ENCODE results near the gene MEAF6.

DNA sequence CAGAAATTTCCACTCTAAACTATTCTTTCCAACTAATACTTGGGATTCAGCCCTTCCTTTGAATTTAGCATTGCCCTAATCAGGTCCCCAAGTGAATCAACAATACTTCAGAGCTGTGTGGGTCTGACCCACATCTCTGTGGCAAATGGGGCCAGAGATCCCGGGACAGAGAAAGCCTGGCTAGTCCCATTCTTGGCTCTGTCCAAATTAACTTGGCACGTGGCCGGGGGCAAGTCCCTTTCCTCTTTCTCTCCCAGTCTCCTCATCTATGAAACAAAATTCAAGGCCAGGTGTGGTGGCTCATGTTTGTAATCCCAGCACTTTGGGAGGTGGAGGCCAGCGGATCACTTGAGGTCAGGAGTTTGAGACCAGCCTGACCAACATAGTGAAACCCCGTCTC lies 46.5 kb downstream of the MEAF6 start:
- TF ChIP-seq EP300 (IDR thresholded peaks at IDR 0.05) (no peak), POLR2AphosphoS5 (IDR thresholded peaks at IDR 0.05) (no peak), POLR2A (IDR thresholded peaks at IDR 0.05) (no peak)
- TF ChIP-seq, protein P1, sequence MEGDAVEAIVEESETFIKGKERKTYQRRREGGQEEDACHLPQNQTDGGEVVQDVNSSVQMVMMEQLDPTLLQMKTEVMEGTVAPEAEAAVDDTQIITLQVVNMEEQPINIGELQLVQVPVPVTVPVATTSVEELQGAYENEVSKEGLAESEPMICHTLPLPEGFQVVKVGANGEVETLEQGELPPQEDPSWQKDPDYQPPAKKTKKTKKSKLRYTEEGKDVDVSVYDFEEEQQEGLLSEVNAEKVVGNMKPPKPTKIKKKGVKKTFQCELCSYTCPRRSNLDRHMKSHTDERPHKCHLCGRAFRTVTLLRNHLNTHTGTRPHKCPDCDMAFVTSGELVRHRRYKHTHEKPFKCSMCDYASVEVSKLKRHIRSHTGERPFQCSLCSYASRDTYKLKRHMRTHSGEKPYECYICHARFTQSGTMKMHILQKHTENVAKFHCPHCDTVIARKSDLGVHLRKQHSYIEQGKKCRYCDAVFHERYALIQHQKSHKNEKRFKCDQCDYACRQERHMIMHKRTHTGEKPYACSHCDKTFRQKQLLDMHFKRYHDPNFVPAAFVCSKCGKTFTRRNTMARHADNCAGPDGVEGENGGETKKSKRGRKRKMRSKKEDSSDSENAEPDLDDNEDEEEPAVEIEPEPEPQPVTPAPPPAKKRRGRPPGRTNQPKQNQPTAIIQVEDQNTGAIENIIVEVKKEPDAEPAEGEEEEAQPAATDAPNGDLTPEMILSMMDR (IDR thresholded peaks at IDR 0.05): no peak

Measured in suprapubic skin (tissue), 4 donors.